HG02970 (cell line): Measurements from ENCODE around the gene KRTAP3-3.
"Not testable (repeated sequence)": the region's sequence is repeated elsewhere in the genome, so short reads cannot be mapped to it uniquely, and the experiment has no call there.

ENCODE experiments used
- ATAC-seq: cut with Tn5 transposase; IDR thresholded peaks from one replicate; pipeline ENCODE4 v1.9.1; 2021; ENCODE audit warnings: mild to moderate bottlenecking, moderate library complexity, moderate number of reproducible peaks; ENCODE audit not compliant: unreplicated experiment, low FRiP score

The KRTAP3-3 gene

DNA sequence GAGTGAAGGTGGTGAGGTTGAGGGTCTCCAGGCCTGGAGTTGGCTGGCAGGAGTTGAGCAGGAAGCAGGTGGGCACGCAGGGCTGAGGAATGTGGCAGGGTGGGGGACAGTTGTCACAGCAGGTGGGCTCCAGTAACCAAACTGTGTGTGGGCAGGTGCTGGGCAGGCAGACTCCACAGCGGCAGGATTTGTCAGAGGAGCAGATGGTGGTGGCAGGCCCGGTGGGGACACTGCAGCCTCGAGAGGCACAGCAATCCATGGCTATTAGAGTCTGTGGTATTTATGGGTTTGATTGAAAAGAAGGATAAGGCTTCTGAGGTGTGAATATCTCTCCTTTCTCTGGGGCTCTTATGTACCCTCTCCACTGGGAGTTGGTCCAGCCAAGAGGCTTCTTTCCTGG lies at the start of gene KRTAP3-3:
KRTAP3-3 (minus strand) TSS at position 326 of the 400 bp plus-strand sequence; CDS start at position 259, 67 bp downstream.
- no peak for ATAC-seq

DNA sequence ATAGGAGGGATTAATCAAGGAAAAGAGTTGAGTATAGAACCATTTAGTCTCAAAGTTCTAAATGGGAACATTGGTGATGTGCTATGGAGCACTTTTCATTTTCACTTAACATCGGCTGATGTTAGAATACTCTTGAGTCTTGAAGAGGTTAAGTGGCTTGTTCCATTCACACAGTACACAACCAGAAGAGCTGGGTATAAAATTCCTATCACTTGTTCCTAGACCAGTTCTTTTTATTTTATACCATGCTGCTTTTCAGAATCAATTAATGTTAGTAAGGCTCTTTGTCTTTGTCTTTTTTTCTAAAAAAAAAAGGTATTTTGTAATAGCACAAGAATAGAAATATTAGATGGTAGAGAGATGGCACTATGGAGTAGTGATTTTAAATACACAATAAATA lies 49.0 kb upstream of the KRTAP3-3 start:
- no peak for ATAC-seq

DNA sequence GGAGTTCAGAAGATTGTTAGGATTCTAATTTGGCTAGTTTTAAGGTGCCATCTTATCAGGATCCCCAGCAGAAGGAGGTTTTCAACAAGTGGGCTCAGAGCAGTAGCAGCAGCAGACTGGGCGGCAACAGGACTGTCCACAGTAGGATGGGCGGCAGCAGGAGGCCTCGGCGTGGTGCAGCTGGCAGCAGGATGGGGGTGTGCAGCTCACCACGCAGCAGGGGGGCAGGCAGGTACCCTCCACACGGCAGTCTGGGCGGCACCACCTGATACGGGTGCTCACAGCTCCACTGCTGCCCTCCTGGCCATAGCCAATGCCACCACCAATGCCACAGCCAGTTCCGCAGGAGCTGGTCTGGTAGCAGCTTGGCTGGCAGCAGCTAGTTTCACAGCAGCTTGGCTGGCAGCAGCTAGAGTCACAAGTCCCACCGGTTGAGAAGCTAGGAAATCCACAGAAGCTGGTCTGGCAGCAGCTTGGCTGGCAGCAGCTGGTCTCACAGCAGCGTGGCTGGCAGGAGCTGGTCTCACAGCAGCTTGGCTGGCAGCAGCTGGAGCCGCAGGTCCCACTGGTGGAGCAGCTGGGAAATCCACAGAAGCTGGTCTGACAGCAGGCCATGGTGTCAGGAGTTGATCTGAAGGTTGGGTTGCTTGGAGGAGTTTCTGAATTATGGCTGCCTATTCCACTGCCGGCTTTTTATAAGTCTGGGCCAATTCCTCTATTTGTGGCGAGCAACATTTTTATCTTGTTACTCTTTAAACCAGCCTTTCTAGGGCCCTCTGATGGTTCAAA lies 47.0 kb upstream of the KRTAP3-3 start, which contains the start of gene KRTAP1-1:
KRTAP1-1 (minus strand) TSS at position 668 of the 789 bp plus-strand sequence; CDS start at position 615, 53 bp downstream.
- not testable (repeated sequence) for ATAC-seq

DNA sequence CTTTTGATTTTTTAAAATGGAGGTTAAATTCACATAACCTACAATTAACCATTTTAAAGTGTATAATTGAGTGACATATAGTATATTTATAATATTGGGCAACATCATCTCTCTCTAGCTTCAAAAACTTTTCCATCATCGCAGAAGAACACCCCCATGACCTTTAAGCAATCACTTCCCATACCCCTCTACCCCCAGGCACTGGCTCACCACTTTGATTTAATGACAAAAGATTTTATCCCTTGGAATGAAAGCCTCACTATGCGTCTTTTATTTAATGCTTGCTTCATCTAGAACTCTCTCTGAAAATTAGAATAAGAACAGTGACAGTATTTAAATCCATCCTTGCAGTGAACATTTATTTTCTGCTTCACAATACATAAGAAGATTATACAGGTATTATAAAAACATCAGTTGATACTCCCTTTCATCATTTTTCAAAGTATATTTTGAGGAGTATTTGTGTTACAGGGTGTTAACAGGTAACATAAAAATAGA lies 43.9 kb upstream of the KRTAP3-3 start:
- no peak for ATAC-seq

DNA sequence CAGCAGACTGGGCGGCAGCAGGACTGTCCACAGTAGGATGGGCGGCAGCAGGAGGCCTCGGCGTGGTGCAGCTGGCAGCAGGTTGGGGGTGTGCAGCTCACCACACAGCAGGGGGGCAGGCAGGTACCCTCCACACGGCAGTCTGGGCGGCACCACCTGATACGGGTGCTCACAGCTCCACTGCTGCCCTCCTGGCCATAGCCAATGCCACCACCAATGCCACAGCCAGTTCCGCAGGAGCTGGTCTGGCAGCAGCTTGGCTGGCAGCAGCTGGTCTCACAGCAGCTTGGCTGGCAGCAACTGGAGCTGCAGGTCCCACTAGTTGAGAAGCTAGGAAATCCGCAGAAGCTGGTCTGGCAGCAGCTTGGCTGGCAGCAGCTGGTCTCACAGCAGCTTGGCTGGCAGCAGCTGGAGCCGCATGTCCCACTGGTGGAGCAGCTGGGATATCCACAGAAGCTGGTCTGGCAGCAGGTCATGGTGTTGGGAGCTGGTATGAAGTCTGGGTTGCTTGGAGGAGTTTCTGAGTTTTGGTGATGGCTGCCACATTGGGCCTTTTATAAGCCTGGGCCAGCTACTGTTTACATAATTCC lies 40.5 kb upstream of the KRTAP3-3 start, which contains the start of gene KRTAP1-3:
KRTAP1-3 (minus strand) TSS at position 529 of the 590 bp plus-strand sequence; CDS start at position 476, 53 bp downstream.
- not testable (repeated sequence) for ATAC-seq

DNA sequence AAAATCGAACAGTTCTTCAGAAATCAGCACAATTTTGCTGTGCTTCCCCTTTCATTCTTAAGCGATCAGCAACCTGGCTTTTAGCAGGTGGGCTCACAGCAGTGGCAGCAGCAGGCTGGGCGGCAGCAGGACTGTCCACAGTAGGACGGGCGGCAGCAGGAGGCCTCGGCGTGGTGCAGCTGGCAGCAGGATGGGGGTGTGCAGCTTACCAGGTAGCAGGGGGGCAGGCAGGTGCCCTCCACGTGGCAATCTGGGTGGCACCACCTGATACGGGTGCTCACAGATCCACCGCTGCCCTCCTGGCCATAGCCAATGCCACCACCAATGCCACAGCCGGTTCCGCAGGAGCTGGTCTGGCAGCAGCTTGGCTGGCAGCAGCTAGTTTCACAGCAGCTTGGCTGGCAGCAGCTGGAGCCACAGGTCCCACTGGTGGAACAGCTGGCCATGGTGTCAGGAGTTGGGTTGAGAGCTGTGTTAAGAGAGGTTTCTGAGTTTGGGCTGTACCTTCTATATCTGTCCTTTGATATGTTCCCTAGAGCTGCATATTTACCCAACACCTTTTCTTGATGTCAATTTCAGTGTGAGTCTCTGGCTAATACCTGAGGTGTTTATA lies 35.8 kb upstream of the KRTAP3-3 start, which contains the start of gene KRTAP1-4:
KRTAP1-4 (minus strand) TSS at position 563 of the 613 bp plus-strand sequence; CDS start at position 446, 117 bp downstream.
- no peak for ATAC-seq

DNA sequence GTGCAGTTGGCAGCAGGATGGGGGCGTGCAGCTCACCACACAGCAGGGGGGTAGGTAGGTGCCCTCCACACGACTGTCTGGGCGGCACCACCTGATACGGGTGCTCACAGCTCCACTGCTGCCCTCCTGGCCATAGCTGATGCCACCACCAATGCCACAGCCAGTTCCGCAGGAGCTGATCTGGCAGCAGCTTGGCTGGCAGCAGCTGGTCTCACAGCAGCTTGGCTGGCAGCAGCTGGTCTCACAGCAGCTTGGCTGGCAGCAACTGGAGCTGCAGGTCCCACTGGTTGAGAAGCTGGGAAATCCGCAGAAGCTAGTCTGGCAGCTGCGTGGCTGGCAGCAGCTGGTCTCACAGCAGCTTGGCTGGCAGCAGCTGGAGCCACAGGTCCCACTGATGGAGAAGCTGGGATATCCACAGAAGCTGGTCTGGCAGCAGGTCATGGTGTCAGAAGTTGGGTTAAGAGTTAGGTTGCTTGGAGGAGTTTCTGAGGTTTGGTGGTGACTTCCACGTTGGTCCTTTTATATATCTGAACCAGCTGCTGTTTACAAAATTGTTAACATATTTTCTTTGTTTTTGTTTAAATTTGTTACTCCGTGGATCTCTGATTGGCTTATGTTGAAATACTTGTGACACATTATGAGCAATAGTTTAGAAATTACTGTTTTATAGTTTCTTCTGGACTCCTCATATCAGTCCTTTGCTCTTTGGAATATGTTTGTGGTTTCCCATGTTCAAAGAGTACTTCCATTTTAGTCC lies 32.9 kb upstream of the KRTAP3-3 start, which contains the start of gene KRTAP1-5:
KRTAP1-5 (minus strand) TSS at position 494 of the 757 bp plus-strand sequence; CDS start at position 441, 53 bp downstream.
- ATAC-seq = no peak

DNA sequence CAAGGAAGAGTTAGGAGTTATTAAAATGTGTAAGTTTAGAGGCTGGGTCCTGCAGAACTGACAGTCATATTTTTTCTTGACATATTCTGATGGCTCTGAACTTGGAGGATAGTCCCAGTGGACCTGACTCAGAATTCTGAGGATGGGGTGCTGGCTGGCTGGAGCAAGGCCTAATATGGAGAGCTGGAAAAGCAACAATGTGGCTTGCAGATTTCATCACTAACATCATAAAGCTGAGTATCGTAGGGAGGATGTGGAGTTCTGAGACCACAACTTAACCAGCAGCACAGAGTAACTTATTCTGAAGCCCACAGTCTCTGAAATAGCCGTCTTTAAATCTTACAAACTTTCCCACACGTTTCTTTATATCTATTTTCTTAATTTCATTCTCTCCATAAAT lies 30.7 kb upstream of the KRTAP3-3 start:
- ATAC-seq = no peak

DNA sequence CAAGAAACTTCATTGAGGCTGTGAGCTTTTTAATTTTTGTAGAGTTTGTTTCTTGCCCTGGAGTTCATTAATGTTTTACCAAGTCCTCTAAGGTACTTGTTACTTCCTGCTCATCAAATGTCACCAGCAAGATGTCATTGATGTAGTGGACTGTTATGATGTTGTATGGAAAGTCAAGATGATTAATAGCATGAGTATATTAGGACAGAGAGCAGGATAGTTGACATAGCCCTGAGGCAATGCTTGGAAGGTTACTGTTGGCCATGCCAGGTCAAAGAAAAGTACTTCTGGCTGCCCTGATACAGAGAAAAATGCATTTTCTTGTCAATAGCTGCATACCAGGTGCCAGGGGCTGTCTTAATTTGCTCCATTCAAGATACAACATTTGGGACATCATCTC lies 26.4 kb upstream of the KRTAP3-3 start:
- ATAC-seq = no peak

DNA sequence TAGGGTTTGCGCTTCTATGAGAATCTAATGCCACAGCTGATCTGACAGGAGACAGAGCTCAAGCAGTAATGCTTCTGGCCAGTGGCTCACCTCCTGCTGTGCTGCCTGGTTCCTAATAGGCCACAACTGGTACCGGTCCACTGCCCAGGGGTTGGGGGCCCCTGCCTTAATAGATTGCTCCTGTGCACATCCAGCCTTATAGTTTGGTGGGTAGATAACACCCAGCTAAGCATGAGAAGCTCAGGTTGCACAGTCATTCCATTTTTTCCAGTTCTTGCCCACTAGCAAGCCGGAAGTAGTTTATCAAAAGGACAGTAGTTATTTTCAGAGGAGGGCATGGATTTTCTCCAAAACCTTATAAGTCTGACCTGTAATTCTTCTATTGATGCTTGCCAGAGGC lies 25.5 kb upstream of the KRTAP3-3 start:
- no peak for ATAC-seq

DNA sequence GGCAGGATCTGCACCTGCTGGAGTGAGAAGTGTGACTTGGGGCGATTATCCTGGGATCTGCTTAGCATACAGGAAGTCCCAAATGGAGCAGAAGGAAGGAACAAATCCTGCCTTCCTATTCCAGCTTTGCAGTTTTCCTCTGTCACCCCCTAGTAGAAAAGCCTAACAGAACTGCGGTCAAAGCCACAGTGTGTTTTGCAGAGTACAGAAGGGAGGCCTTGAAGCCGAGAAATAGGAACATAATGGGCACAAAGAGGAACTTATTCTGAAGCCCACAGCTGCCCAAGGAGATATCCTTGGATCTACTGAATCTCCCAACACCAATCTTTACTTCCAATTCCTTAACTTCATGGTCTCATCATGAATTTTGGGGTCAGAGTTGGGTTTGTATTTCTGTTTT lies 24.6 kb upstream of the KRTAP3-3 start:
- no peak for ATAC-seq

DNA sequence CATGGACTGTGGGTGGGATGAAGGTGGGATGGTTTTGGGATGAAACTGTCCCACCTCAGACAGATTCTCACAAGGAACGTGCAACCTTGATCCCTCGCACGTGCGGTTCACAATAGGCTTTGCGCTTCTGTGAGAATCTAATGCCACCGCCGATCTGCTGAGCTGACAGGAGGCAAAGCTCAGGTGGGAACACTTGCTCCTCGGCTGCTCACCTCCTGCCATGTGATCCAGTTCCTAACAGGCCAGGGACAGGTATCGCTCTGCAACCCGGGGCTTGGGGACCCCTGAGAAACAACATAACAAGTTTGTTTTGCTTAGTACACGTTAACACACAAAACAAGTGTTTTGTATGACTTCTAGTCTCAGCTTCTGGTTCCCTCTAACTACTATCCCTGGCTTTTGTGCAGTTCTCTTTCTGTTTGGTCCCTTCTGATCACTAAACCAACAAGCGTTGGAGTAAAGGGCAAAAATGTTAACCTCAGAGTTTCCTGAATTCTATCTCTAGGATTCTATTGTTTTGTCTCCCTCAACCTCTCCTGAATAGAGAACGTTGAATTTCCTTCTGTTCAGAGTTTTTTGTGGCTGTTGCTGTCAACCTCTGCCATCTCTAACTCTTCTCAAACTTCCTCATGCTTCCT lies 22.7 kb upstream of the KRTAP3-3 start:
- no peak for ATAC-seq

DNA sequence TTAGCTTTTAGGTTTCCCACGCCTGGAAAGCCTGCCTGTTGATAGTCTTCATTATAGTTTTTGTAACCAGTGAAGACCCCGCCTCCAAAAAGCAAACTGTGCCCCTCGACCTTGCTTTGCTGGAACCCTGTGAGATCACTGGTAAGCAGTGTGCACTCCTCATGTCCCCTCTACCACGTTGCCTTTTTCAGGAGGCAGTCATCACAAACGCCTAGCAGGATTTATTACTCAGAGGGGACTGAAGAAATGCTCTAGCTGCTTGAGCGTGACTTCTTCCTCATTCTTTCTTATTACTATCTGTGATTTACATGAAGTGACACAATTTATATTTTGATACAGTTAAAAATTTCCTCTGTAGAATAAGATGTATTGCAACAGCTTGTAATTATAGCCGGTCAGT lies 21.5 kb upstream of the KRTAP3-3 start:
- no peak for ATAC-seq

DNA sequence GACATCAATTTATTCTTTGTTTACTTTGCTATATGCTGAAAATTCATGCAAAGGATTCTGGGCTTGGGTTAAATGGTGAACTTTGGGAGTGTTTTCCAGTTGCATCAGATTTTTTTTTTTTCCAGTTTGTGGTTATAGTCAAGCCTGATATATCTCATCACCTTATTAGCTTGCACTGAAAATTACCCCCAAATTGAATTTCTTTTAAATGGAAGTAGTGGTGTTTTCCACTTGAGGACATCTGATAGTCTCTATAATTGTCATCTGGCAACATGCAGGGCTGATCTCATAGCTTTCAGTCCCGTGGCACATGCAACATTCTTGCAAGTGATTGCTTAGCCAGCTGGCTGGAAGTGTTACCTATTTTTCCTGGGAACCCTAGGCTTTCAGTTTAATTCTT lies 19.6 kb upstream of the KRTAP3-3 start:
- no peak for ATAC-seq

DNA sequence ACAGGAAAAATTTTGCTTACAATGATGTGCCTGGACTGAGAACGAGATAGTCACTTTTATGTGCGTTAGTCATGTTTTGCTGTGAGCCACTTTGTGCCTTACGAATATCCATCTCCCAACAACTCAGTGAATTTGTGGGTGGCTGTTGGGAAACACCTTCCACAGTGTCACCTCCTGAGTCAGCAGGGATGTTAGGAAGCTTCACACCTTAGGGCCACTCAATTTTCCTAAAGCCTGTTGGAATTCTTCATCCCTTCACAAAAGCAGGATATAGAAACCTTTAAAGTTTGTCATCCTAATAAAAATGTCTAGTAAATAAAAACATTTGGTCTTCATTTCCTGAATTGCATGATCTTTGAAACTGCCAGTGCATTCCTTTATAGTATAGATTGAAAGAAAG lies 19.2 kb upstream of the KRTAP3-3 start:
- ATAC-seq = no peak

DNA sequence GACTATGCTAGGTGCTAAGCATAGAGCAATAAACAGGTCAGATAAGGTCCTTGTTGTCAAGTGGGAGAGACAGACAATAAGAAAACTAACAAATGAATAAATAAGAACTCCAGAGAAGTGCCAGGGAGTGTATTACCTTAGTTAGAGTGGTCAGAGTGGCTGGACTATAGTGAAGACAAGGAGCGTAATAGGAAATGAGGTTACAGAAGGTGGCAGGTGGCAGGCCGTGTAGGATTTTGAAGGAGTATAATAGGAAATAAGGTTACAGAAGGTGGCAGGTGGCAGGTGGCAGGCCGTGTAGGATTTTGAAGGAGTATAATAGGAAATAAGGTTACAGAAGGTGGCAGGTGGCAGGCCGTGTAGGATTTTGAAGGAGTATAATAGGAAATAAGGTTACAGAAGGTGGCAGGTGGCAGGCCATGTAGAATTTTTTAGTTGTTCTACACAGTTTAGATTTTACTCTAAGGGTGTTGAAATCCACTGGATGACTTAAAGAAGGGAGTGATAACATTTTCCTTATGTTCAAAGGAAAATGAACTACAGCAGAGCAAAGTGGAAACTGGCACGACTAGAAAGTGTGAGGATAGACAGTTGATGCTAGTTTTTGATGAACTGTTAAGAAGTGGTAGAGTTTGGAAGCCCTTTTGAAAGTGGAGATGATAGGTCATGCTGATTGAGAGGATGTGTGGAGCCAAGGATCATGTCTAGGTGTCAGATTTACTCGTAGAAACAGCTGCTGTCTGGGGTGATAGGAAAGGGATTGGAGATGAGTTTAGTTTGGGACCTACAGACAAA lies 18.6 kb upstream of the KRTAP3-3 start:
- ATAC-seq = no peak

DNA sequence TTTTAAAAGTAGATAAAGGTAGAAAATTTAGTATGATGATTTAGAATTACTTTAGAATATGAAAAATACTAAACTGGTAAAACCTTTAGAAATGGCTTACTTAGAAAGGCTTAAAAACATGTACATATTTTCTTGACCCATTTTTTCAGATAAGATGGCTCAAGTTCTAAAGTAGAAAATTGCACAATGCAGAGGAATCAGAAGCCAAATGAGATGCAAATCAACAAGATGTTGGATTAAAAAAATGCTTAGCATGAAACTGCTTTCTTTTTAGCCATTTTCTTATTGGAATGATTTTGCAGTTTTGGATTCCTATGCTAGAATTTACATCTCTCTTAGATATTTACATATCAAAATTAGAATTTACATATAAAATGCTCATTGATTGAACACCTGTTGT lies 16.5 kb upstream of the KRTAP3-3 start:
- ATAC-seq = no peak

DNA sequence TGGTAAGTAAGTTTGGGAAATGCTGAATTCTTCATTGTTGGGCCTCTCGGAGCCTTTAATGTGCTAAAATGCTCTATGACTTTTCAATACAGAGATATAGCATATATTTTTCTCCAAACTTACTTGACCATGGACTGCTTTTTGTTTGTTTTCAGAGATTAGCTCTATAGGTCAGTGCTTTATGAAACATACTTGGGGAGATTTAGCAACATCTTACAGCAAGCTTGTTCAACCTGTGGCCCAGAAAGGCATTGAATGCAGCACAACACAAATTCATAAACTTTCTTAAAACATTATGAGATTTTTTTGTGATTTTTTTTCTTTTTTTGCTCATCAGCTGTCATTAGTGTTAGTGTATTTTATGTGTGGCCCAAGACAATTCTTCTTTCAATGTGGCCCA lies 16.0 kb upstream of the KRTAP3-3 start:
- ATAC-seq = no peak

DNA sequence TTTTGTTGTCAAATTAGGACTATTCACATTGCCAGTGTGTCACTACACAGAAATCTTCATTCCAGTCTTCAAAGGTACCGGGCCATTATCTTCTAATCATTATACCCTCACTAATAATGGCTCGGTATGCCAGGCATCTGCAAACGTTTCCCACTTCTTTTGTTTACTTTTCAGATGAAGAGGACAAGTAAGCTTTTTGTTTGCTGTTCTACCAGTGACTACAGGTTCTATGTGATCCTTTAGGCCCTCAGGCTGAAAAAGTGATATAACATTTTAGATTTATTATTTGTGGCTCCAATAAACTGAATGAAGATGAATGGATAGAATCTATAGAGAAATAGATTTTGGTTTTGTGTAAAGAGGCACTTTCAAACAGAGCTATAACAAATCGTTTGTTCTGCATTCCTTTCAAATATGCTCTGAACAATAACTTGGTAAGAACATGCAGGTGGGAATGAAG lies 15.4 kb upstream of the KRTAP3-3 start:
- ATAC-seq = no peak
